ENCODE measurements around the gene P2RX4. TPM values are rescaled to one million over a fixed set of nuclear protein-coding genes. Genes with fewer than 3 reads are reported as not detected.

P2RX4 gene
- total RNA-seq, 3 donors from 2014 or later = 62.9 to 114 (median 86.9) TPM

DNA sequence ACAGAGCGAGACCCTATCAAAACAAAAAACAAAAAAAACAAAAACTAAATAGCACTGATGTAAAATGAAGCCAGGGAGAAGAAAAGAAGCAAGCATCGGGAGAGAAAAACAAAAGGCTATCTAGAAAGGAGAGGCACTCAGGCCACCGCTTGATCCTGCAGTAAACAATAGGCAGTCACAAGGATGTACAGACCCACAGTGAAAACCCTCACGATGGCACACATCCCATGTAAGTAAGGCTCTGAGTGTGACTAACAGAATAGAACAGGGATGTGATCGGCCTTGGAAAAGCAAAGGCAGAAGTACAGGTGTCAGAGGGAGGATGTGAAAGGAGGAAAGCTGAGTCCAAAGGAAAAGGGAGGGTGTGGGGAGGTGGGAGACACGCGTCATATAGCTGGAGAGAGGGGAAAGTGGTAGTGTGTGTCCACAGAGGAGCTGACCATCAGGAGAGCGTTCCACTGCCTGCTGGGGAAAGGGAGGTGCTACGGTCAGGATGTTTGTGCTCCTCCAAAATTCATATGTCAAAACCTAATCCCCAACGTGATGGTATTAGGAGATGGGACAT is 55.1 kb downstream of the P2RX4 start:
- TF ChIP-seq POLR2AphosphoS5 (IDR thresholded peaks at IDR 0.05) = no peak
- TF ChIP-seq POLR2A (IDR thresholded peaks at IDR 0.05) = no peak
- TF ChIP-seq, protein P1, sequence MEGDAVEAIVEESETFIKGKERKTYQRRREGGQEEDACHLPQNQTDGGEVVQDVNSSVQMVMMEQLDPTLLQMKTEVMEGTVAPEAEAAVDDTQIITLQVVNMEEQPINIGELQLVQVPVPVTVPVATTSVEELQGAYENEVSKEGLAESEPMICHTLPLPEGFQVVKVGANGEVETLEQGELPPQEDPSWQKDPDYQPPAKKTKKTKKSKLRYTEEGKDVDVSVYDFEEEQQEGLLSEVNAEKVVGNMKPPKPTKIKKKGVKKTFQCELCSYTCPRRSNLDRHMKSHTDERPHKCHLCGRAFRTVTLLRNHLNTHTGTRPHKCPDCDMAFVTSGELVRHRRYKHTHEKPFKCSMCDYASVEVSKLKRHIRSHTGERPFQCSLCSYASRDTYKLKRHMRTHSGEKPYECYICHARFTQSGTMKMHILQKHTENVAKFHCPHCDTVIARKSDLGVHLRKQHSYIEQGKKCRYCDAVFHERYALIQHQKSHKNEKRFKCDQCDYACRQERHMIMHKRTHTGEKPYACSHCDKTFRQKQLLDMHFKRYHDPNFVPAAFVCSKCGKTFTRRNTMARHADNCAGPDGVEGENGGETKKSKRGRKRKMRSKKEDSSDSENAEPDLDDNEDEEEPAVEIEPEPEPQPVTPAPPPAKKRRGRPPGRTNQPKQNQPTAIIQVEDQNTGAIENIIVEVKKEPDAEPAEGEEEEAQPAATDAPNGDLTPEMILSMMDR (IDR thresholded peaks at IDR 0.05) = no peak
- Histone ChIP-seq H3K36me3 (no peaks in the 10 kb centered on the region), H3K9me3 (no peaks in the 10 kb centered on the region), H3K4me3 (no peak overlapping the region), H3K27ac (no peak overlapping the region), H3K27me3 (no peaks in the 10 kb centered on the region), H3K4me1 (no peaks in the 10 kb centered on the region)
- intact Hi-C loops (cut with DNase I; ENCODE audit: low total_unique reads) = loop anchor here (5.0 kb wide), 1 partner anchor 863 kb away; no protein-coding TSS in a partner anchor
- DNase-seq (ENCODE audit: low spot score in 2 of 2) = no peak

- Histone ChIP-seq H3K36me3 (no peaks in the 10 kb centered on the region), H3K4me3 (no peak overlapping the region), H3K9me3 (no peaks in the 10 kb centered on the region), H3K27me3 (no peaks in the 10 kb centered on the region), H3K27ac (no peak overlapping the region), H3K4me1 (no peaks in the 10 kb centered on the region)
- intact Hi-C loops (cut with DNase I; ENCODE audit: low total_unique reads) = no loop called here
- DNase-seq (ENCODE audit: low spot score in 2 of 2) = no peak
- TF ChIP-seq POLR2A (IDR thresholded peaks at IDR 0.05) (no peak), POLR2AphosphoS5 (IDR thresholded peaks at IDR 0.05) (no peak)
- TF ChIP-seq, protein P1 (IDR thresholded peaks at IDR 0.05) = no peak
Observed at GRCh38 chr12:121267822-121268221, 57.9 kb downstream of the P2RX4 start.

DNA sequence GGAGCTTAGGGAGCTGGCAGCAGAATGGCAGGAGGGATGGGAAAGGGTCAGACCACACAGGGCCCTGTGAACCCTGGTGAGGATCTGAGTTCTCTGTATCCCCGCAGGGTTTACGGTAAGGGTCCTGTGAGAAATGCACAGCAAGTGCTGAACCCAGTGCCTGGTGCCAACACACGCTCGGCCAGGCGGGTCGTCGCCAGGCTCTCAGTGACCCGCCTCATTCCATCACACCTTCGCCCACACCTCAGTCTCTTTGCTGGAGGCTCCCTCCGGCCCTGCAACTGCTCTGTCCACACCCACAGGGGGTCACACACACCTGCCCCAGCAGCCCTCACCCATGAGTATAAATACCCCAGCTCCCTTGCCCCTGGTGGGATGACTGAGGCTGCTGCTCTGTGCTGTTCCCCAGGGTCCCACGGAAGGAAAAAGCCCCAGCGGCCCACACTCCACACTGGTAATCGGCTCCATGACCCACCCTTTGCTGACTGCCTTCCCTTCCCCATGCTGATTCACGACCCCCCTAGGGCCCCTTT is 63.5 kb downstream of the P2RX4 start:
- intact Hi-C loops (cut with DNase I; ENCODE audit: low total_unique reads) = no loop called here
- DNase-seq (ENCODE audit: low spot score in 2 of 2) = no peak
- H3K36me3 ChIP-seq = no peaks in the 10 kb centered on the region
- TF ChIP-seq, protein P1 (IDR thresholded peaks at IDR 0.05) = no peak
- TF ChIP-seq POLR2AphosphoS5 (IDR thresholded peaks at IDR 0.05) (no peak), POLR2A (IDR thresholded peaks at IDR 0.05) (no peak)
- H3K4me1 ChIP-seq = no peaks in the 10 kb centered on the region
- H3K4me3 ChIP-seq = no peak overlapping the region
- no peaks in the 10 kb centered on the region for H3K9me3 ChIP-seq
- no peaks in the 10 kb centered on the region for H3K27me3 ChIP-seq
- no peak overlapping the region for H3K27ac ChIP-seq

- no peak for DNase-seq (ENCODE audit: low spot score in 2 of 2)
- Histone ChIP-seq H3K4me3 (no peak overlapping the region), H3K27me3 (no peaks in the 10 kb centered on the region), H3K4me1 (no peaks in the 10 kb centered on the region), H3K36me3 (no peaks in the 10 kb centered on the region), H3K27ac (no peak overlapping the region), H3K9me3 (no peaks in the 10 kb centered on the region)
- TF ChIP-seq POLR2A (IDR thresholded peaks at IDR 0.05) (no peak), POLR2AphosphoS5 (IDR thresholded peaks at IDR 0.05) (no peak)
- TF ChIP-seq, protein P1 (IDR thresholded peaks at IDR 0.05) = no peak
- intact Hi-C loops (cut with DNase I; ENCODE audit: low total_unique reads) = no loop called here
Observed at GRCh38 chr12:121274036-121274763, 64.3 kb downstream of the P2RX4 start.

DNA sequence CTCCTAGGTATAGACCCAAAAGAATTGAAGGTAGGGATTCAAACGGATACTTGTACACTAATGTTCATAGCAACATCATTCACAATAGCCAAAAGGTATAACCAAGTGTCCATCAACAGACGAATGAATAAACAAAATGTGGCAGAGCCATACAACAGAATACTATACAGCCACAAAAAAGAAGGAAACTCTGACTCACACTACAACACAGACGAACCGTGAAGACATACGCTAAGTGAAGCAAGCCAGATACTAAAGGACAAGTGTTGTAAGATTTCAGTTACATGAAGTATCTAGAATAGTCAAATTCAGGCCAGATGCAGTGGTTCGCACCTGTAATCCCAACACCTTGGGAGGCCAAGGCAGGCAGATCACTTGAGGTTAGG is 67.4 kb downstream of the P2RX4 start:
- TF ChIP-seq POLR2A (IDR thresholded peaks at IDR 0.05) = no peak
- no peak for TF ChIP-seq POLR2AphosphoS5 (IDR thresholded peaks at IDR 0.05)
- TF ChIP-seq, protein P1 (IDR thresholded peaks at IDR 0.05) = no peak
- Histone ChIP-seq H3K36me3 (no peaks in the 10 kb centered on the region), H3K27ac (no peak overlapping the region), H3K27me3 (no peaks in the 10 kb centered on the region), H3K9me3 (no peaks in the 10 kb centered on the region), H3K4me1 (no peaks in the 10 kb centered on the region), H3K4me3 (no peak overlapping the region)
- no peak for DNase-seq (ENCODE audit: low spot score in 2 of 2)
- intact Hi-C loops (cut with DNase I; ENCODE audit: low total_unique reads) = no loop called here
